WTC11 (cell line): Measurements from ENCODE around the gene POC1A.

ENCODE experiments used
- E2F4 ChIP-seq: sonication (generic); formaldehyde crosslinking; IDR thresholded peaks from 2 replicates; pipeline ENCODE4 v1.8.1; 2022; ENCODE audit warnings: low read depth, mild to moderate bottlenecking, moderate library complexity, missing genetic modification reagents, borderline replicate concordance
- RELA ChIP-seq: sonication (generic); formaldehyde crosslinking; IDR thresholded peaks from 2 replicates; pipeline ENCODE4 v1.8.1; 2022; ENCODE audit warnings: missing genetic modification reagents, mild to moderate bottlenecking, borderline replicate concordance
- ZNF121 ChIP-seq: sonication (generic); formaldehyde crosslinking; IDR thresholded peaks from 2 replicates; pipeline ENCODE4 v1.8.0; 2023; ENCODE audit warnings: missing genetic modification reagents
- ZNF138 ChIP-seq: sonication (generic); formaldehyde crosslinking; conservative IDR thresholded peaks from 2 replicates; pipeline ENCODE4 v1.8.1; 2022; ENCODE audit warnings: mild to moderate bottlenecking, moderate library complexity, missing genetic modification reagents
- ZNF263 ChIP-seq: sonication (generic); formaldehyde crosslinking; IDR thresholded peaks from 2 replicates; pipeline ENCODE4 v1.8.1; 2022; ENCODE audit warnings: low read depth, mild to moderate bottlenecking, moderate library complexity, missing genetic modification reagents
- ZNF423 ChIP-seq: fragments of 250-450 bp; sonication (Bioruptor Pico); IDR thresholded peaks from 2 replicates; pipeline ENCODE4 v2.1.2; 2022; ENCODE audit warnings: mild to moderate bottlenecking, moderate library complexity
- TF ChIP-seq, protein P1 (sequence below): fragments of 200-600 bp; IDR thresholded peaks from 2 replicates; pipeline ENCODE4 v1.8.0; 2022; ENCODE audit warnings: antibody characterized with exemption
- TF ChIP-seq, protein P2 (sequence below): sonication (generic); formaldehyde crosslinking; IDR thresholded peaks from 2 replicates; pipeline ENCODE4 v1.8.1; 2022; ENCODE audit warnings: mild to moderate bottlenecking, moderate library complexity, missing genetic modification reagents

DNA sequence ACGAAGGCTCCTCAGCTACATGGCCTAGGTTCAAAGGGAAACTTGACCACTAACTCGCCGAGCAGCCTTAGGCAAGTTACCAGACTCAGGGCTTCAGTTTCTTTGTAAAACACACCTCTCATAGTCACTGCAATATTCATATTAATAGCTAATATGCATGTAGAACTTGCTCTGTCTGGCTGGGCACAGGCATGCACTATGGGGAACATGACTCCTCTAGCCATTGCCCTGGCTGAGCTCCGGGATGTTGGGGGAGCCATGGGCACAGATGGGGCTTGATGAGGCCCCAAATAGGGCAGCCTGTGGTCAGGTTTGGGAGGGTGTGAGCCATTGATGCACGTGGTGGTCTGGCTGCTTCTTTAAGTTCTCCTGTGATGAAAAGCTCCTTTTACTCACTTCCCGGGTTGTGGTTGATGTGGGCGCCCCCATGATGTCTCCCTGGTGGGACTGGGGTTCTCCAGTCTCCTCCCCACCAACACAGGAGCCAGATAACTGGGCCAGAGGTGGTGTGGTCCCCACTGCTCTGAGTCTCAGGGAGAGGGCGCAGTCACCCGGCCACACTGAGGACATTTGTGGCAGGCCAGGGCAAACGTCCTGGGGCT is 68.4 kb downstream of the POC1A start:
- TF ChIP-seq ZNF138, result no peak
- TF ChIP-seq, protein P1, sequence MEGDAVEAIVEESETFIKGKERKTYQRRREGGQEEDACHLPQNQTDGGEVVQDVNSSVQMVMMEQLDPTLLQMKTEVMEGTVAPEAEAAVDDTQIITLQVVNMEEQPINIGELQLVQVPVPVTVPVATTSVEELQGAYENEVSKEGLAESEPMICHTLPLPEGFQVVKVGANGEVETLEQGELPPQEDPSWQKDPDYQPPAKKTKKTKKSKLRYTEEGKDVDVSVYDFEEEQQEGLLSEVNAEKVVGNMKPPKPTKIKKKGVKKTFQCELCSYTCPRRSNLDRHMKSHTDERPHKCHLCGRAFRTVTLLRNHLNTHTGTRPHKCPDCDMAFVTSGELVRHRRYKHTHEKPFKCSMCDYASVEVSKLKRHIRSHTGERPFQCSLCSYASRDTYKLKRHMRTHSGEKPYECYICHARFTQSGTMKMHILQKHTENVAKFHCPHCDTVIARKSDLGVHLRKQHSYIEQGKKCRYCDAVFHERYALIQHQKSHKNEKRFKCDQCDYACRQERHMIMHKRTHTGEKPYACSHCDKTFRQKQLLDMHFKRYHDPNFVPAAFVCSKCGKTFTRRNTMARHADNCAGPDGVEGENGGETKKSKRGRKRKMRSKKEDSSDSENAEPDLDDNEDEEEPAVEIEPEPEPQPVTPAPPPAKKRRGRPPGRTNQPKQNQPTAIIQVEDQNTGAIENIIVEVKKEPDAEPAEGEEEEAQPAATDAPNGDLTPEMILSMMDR, result no peak
- TF ChIP-seq E2F4 (CRISPR knock-in tag), result no peak
- TF ChIP-seq ZNF263 (CRISPR knock-in tag), result no peak
- TF ChIP-seq, protein P2, sequence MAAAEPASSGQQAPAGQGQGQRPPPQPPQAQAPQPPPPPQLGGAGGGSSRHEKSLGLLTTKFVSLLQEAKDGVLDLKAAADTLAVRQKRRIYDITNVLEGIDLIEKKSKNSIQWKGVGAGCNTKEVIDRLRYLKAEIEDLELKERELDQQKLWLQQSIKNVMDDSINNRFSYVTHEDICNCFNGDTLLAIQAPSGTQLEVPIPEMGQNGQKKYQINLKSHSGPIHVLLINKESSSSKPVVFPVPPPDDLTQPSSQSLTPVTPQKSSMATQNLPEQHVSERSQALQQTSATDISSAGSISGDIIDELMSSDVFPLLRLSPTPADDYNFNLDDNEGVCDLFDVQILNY (CRISPR knock-in tag), result no peak
- no peak for TF ChIP-seq RELA
- no peak for TF ChIP-seq ZNF423 (CRISPR knock-in tag)
- no peak for TF ChIP-seq ZNF121 (CRISPR knock-in tag)
